Type B pancreatic cell (in vitro differentiated cells): ENCODE results near the gene SMAD3. TPM values are rescaled to one million over a fixed set of nuclear protein-coding genes. Genes with fewer than 3 reads are reported as not detected.

Experiments
- DNase-seq: peaks from one replicate; pipeline ENCODE4 v3.0.0; 2021; ENCODE audit warnings: mixed read lengths; ENCODE audit not compliant: unreplicated experiment; ENCODE audit errors: extremely low spot score
- H3K27ac Mint-ChIP-seq: 2 replicates; pipeline ENCODE4 v1.8.0; 2021; ENCODE audit warnings: mild to moderate bottlenecking, mixed read lengths
- H3K27me3 Mint-ChIP-seq: 2 replicates; pipeline ENCODE4 v1.8.0; 2021; ENCODE audit warnings: mixed read lengths
- H3K36me3 Mint-ChIP-seq: 2 replicates; pipeline ENCODE4 v1.8.0; 2021; ENCODE audit warnings: mixed read lengths
- H3K4me1 Mint-ChIP-seq: one replicate; pipeline ENCODE4 v1.8.0; 2021; ENCODE audit warnings: mixed read lengths; ENCODE audit not compliant: unreplicated experiment
- H3K4me3 Mint-ChIP-seq: 2 replicates; pipeline ENCODE4 v1.8.0; 2021; ENCODE audit warnings: mild to moderate bottlenecking, mixed read lengths
- H3K9me3 Mint-ChIP-seq: 2 replicates; pipeline ENCODE4 v1.8.0; 2021; ENCODE audit warnings: mixed read lengths
- total RNA-seq: library from RNA; stranded (reverse); gene quantifications from 2 replicates; pipeline ENCODE4 v1.2.1, GENCODE V29; 2021; ENCODE audit warnings: low replicate concordance
- TF ChIP-seq, protein P1 (sequence below): fragments of 200-600 bp; sonication (generic); conservative IDR thresholded peaks from 2 replicates; pipeline ENCODE4 v1.5.0; 2021; ENCODE audit warnings: antibody characterized with exemption, mild to moderate bottlenecking

SMAD3 gene
- total RNA-seq, 1 donor from 2014 or later, result 52.0 TPM

DNA sequence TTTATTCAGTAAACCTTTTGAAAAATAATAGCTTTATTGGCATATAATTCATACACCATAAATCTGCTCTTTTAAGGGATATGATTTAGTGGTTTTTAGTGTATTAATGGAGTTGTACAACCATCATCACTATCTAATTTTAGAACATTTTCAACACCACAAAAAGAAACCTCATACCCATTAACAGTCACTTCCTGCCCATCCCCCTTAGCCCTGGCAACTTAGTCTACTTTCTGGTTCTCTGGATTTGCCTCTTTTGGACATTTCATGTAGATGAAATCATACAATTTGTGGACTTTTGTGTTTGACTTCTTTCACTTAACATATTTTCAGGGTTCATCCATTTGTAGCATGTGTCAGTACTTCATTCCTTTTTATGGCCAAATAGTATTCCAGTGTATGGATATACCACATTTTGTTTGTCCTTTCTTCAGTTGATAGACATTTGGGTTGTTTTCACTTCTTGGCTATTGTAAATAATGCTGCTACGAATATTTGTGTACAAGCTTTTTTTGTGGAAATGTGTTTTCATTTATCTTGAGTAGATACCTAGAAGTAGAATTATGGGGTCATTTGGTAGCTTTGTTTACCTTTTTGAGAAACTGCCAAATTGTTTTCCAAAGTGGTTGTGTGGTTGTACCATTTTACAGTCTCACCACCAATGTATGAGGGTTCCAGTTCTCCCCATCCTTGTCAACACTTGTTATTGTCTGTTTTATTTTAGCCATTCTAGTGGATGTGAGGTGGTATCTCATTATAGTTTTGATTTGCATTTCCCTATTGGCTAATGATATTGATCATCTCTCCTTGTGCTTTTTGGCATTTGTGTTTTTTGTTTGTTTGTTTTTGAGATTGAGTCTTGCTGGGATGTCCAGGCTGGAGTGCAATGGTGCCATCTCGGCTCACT is 45.8 kb downstream of the SMAD3 start:
- Mint-ChIP-seq H3K9me3 (no peaks in the 10 kb centered on the region), H3K36me3 (peaks cover 41% of the 10 kb centered on the region), H3K4me1 (peaks cover 68% of the 10 kb centered on the region), H3K4me3 (no peak overlapping the region), H3K27me3 (no peaks in the 10 kb centered on the region), H3K27ac (no peak overlapping the region)
- TF ChIP-seq, protein P1, sequence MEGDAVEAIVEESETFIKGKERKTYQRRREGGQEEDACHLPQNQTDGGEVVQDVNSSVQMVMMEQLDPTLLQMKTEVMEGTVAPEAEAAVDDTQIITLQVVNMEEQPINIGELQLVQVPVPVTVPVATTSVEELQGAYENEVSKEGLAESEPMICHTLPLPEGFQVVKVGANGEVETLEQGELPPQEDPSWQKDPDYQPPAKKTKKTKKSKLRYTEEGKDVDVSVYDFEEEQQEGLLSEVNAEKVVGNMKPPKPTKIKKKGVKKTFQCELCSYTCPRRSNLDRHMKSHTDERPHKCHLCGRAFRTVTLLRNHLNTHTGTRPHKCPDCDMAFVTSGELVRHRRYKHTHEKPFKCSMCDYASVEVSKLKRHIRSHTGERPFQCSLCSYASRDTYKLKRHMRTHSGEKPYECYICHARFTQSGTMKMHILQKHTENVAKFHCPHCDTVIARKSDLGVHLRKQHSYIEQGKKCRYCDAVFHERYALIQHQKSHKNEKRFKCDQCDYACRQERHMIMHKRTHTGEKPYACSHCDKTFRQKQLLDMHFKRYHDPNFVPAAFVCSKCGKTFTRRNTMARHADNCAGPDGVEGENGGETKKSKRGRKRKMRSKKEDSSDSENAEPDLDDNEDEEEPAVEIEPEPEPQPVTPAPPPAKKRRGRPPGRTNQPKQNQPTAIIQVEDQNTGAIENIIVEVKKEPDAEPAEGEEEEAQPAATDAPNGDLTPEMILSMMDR, result no peak
- DNase-seq, result no peak

DNA sequence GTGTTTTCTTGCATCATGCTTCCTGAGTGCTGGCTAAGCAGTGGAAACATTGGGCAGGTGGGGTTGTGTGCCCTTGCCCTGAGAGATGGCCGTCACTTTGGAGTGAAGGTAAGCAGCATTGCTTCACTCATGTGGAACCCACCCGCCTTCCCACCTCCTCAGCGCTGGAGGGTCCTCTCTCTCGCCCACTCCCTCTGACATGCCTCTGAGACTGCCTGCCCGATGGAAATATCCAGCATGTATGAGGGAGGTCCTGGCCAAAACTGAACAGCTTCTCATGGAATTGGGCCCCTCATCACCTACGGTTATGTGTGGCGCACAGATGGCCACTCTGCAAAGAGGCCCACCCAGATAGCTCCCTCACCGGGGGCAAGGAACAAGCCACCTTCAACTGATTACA is 48.6 kb downstream of the SMAD3 start:
- Mint-ChIP-seq H3K27me3 (no peaks in the 10 kb centered on the region), H3K9me3 (no peaks in the 10 kb centered on the region), H3K36me3 (peaks cover 44% of the 10 kb centered on the region), H3K4me3 (no peak overlapping the region), H3K4me1 (peaks cover 63% of the 10 kb centered on the region), H3K27ac (no peak overlapping the region)
- TF ChIP-seq, protein P1, result no peak
- DNase-seq, result no peak

DNA sequence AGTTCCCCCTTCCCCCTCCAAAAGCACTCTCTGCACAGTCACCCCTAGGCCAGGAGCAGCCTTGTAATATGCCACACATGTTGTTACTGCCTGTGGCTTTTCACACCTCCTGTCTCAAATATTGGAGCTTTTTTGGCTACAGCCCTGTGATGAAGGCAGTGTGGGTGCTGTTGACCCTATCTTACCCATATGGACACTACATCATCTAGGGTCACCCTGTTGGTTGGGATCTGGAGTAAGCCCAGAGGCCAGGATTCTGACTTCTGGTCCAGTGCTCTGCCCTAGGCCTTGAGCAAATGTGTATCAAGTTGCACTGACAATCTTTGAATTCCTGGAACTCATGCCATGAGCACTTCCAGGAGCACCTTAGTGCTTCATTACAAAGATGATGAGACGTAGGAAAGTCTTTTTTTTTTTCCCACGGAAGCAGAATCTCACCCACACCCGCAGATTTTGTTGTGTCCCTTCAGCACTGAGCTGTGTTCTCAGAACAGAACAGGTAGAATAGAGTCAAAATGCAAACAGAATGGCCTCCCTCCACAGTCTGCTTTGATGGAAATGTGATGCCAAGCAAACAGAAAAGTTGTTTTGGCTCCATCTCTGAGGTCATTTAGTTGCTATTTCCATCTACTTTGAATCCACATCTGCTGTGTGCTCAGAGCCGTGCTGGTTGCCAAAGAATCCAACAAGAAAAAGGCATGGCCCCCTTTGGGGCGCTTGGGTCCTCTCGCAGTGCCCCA is 49.6 kb downstream of the SMAD3 start:
- H3K4me3 Mint-ChIP-seq, result no peak overlapping the region
- TF ChIP-seq, protein P1, result no peak
- H3K27me3 Mint-ChIP-seq, result no peaks in the 10 kb centered on the region
- no peak overlapping the region for H3K27ac Mint-ChIP-seq
- H3K36me3 Mint-ChIP-seq, result peaks cover 44% of the 10 kb centered on the region
- H3K4me1 Mint-ChIP-seq, result peaks cover 60% of the 10 kb centered on the region
- no peaks in the 10 kb centered on the region for H3K9me3 Mint-ChIP-seq
- DNase-seq, result no peak

DNA sequence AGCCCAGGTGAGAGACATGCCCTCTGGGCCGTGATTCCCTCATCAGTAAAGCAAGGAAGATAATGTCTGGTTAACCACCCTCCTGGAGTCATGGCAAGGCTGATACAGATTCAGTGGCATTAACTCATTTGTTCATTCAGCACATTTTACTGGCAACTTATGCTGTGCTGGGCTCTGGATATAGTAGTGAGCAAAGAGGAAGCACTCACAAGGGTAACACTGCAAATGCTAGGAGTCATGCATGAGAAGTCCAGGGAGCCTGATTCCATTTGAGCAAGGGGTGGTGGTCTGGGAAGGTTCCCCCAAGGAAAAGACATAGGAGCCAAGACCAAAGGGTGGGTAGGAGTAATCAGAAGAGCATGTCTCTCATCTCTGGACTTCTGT is 50.2 kb downstream of the SMAD3 start:
- Mint-ChIP-seq H3K4me1 (peaks cover 60% of the 10 kb centered on the region), H3K4me3 (no peak overlapping the region), H3K27ac (no peak overlapping the region), H3K9me3 (no peaks in the 10 kb centered on the region), H3K36me3 (peaks cover 38% of the 10 kb centered on the region), H3K27me3 (no peaks in the 10 kb centered on the region)
- TF ChIP-seq, protein P1, result no peak
- DNase-seq, result no peak

DNA sequence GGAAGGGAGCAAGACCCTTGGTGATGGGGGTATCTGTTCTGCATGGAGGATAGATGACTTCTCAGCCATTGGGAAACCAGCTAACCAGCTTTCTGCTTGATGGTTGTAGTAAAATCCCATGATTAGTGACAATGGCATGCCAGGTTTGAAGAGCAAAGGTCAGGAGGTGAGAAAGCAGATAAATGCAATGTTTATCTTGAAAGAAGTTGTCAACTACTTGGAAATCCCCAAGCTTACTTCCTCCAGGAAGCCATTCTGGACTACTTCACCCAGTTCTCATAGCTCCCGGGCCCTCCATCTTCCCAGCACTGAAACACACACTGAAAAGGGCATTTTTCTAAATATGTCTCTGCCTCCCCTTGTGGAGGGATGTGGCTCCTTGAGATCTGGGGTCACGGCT is 51.3 kb downstream of the SMAD3 start:
- H3K27ac Mint-ChIP-seq, result peak overlapping the region; percentile 77
- peaks cover 29% of the 10 kb centered on the region for H3K36me3 Mint-ChIP-seq
- no peak overlapping the region for H3K4me3 Mint-ChIP-seq
- DNase-seq, result no peak
- H3K27me3 Mint-ChIP-seq, result no peaks in the 10 kb centered on the region
- TF ChIP-seq, protein P1, result no peak
- no peaks in the 10 kb centered on the region for H3K9me3 Mint-ChIP-seq
- H3K4me1 Mint-ChIP-seq, result peaks cover 69% of the 10 kb centered on the region
